Germinal center (tissue), 1 donor: ENCODE measurements around the gene TLCD5.

Source experiments
- DNase-seq: peaks from one replicate; pipeline ENCODE4 v3.0.0; 2012; ENCODE audit warnings: mixed read lengths, low spot score

The TLCD5 gene

GRCh38 chr11:120337355-120338106, 12.4 kb downstream of the TLCD5 start:
- DNase-seq = no peak

- no peak for DNase-seq
These were observed 13.2 kb downstream of the TLCD5 start for GRCh38 chr11:120338107-120338933.

GRCh38 chr11:120339394-120339890, 14.3 kb downstream of the TLCD5 start:
- no peak for DNase-seq

GRCh38 chr11:120340529-120340928, 15.4 kb downstream of the TLCD5 start:
- no peak for DNase-seq

GRCh38 chr11:120342226-120342625, 17.1 kb downstream of the TLCD5 start:
- no peak for DNase-seq

GRCh38 chr11:120342678-120343077, 17.6 kb downstream of the TLCD5 start:
- no peak for DNase-seq

GRCh38 chr11:120343429-120343828, 18.3 kb downstream of the TLCD5 start:
- peak; percentile 77 for DNase-seq

- DNase-seq = peak; percentile 75
These were observed 19.4 kb downstream of the TLCD5 start for GRCh38 chr11:120344302-120345004.

- DNase-seq = no peak
These were observed 21.1 kb downstream of the TLCD5 start for GRCh38 chr11:120346233-120346632.

GRCh38 chr11:120350637-120351036, 25.5 kb downstream of the TLCD5 start:
- DNase-seq = no peak

- DNase-seq = no peak
These were observed 27.3 kb downstream of the TLCD5 start for GRCh38 chr11:120352405-120352804.

GRCh38 chr11:120354068-120354467, 29.0 kb downstream of the TLCD5 start:
- no peak for DNase-seq

- DNase-seq = no peak
These were observed 29.7 kb downstream of the TLCD5 start for GRCh38 chr11:120354779-120355178.

GRCh38 chr11:120357620-120358019, 32.5 kb downstream of the TLCD5 start:
- DNase-seq = no peak

- DNase-seq = no peak
These were observed 33.6 kb downstream of the TLCD5 start for GRCh38 chr11:120358729-120359128.

GRCh38 chr11:120363436-120363835, 38.3 kb downstream of the TLCD5 start:
- DNase-seq = no peak

GRCh38 chr11:120365512-120365911, 40.4 kb downstream of the TLCD5 start:
- no peak for DNase-seq

GRCh38 chr11:120372296-120372695, 47.2 kb downstream of the TLCD5 start:
- no peak for DNase-seq

- DNase-seq = no peak
These were observed 50.0 kb downstream of the TLCD5 start for GRCh38 chr11:120375076-120375475.

- DNase-seq = no peak
These were observed 51.6 kb downstream of the TLCD5 start for GRCh38 chr11:120376547-120377182.

GRCh38 chr11:120378474-120378873, 53.4 kb downstream of the TLCD5 start:
- DNase-seq = no peak

GRCh38 chr11:120381401-120381800, 56.3 kb downstream of the TLCD5 start:
- DNase-seq = no peak
